ENCODE data around the gene ESRRA. TPM values are rescaled to one million over a fixed set of nuclear protein-coding genes. Genes with fewer than 3 reads are reported as not detected.

ESRRA gene
- total RNA-seq, 4 donors from 2014 or later = 26.0 to 39.3 (median 28.7) TPM

DNA sequence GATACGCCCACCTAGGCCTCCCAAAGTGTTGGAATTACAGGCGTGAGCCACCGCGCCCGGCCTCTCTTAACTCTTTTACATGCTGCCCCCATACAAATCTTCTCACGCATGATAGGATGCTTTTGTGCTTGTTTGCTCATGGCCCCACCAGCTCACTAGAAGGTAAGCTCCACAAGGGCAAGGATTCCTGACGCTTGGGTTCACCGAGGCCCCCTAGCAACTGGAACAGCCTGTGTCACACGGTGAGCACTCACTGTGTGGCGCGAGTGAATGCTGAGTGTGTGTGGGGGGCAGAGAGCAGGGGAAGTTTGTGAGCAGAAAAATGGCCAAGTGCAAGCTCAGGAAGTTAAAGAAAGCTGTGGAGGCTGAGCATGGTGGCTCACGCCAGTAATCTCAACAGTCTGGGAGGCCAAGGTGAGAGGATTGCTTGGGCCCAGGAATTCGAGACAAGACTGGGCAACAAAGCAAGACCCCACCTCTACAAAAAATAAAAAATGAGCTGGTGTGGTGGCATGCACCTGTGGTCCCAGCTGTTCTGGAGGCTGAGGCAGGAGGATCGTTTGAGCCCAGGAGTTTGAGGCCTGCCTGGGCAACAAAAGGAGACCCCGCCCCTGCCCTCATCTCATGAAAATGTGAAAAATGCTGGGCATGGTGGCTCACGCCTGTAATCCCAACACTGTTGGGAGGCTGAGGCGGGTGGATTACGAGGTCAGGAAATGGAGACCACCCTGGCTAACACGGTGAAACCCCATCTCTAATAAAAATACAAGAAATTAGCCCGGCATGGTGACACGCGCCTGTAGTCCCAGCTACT is 23.2 kb upstream of the ESRRA start:
- no peak overlapping the region for H3K4me3 ChIP-seq
- peaks cover 0 to 40% (median 0%) of the 10 kb centered on the region in 3 donors for H3K36me3 ChIP-seq
- H3K4me1 ChIP-seq = peaks cover 0 to 33% (median 21%) of the 10 kb centered on the region in 4 donors
- DNase-seq (ENCODE audit: low spot score in 2 of 2) = no peak
- H3K27me3 ChIP-seq = no peaks in the 10 kb centered on the region
- TF ChIP-seq, protein P1, sequence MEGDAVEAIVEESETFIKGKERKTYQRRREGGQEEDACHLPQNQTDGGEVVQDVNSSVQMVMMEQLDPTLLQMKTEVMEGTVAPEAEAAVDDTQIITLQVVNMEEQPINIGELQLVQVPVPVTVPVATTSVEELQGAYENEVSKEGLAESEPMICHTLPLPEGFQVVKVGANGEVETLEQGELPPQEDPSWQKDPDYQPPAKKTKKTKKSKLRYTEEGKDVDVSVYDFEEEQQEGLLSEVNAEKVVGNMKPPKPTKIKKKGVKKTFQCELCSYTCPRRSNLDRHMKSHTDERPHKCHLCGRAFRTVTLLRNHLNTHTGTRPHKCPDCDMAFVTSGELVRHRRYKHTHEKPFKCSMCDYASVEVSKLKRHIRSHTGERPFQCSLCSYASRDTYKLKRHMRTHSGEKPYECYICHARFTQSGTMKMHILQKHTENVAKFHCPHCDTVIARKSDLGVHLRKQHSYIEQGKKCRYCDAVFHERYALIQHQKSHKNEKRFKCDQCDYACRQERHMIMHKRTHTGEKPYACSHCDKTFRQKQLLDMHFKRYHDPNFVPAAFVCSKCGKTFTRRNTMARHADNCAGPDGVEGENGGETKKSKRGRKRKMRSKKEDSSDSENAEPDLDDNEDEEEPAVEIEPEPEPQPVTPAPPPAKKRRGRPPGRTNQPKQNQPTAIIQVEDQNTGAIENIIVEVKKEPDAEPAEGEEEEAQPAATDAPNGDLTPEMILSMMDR (IDR thresholded peaks at IDR 0.05) = no peak
- TF ChIP-seq POLR2A (IDR thresholded peaks at IDR 0.05) (no peak), EP300 (IDR thresholded peaks at IDR 0.05) (no peak)
- WGBS, 2 donors = 94% methylated on average over 22 of the region's 22 CpGs
- no peaks in the 10 kb centered on the region for H3K9me3 ChIP-seq
- H3K27ac ChIP-seq = no peak overlapping the region

DNA sequence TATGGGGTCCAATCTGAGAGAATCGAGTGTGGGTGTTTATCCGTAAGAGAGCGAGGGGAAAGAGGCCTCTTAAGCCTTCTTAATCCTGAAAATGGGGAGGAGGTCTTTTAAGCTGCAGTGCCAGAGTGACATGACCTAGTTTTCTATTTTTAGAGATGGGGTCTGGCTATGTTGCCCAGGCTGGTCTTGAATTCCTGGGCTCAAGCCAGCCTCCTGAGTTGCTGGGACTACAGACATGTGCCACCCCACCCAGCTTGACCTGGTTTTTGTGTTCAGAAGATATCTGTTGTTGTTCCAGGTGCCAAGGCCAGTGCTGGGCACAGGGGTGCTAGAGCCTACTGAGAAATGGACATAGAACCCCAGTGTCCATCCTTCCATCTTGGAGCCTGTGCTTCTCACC is 22.2 kb upstream of the ESRRA start:
- Histone ChIP-seq H3K4me1 (peaks cover 0 to 30% (median 21%) of the 10 kb centered on the region in 4 donors), H3K4me3 (no peak overlapping the region)

DNA sequence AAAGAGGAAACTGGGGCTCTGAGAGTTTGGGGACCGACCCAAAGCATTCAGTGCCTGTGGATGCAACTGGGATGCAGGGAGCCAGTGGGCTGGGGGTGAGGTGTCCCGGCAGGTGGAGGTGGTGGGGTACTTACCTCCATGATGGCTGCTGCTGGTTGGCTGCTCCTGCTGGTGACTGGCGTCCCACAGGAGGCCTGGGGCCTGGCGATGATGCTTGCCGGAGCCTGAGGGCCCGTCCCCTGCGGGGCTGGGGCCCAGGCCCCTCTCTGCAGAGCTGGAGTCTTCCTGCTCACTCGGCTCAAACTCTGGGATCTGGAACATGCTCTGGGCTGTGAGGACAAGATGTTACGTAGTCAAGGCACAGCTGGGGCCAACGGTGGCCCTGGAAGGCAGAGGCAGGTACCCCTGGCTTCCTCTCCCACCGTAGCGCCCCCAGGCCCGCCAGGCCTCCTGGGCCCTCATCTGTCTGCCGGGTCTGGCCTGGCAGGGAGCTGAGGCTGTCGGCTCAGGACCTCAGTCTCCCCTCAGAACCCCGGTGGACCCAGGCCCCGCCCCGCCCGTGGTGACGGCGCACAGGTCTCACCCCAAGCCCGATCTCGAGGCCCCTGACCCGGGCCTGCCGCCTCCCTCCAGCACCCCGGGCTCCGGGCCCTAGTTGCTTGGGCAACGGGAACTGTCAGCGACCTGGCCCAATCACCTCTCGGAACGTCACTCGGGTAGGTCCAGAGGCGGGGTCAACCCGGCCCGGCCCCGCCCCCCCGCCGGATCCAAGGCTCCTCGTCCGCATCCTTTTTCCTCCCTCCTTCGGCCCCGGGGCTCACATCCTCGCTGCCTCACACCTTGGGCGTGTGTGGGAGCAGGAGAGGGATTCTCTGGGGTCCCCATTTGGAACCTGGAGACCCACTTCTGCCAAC is 21.0 kb upstream of the ESRRA start, which contains the start of gene BAD:
Gene BAD, minus strand, starts transcription at position 618 of the 914 bp plus-strand sequence. Its CDS starts 297 bp downstream, at position 321.
- DNase-seq (ENCODE audit: low spot score in 2 of 2) = peak; percentile 91 to 94
- TF ChIP-seq, protein P1 (IDR thresholded peaks at IDR 0.05) = no peak
- peak; percentile 43 to 65 for TF ChIP-seq POLR2A (IDR thresholded peaks at IDR 0.05)
- TF ChIP-seq EP300 (IDR thresholded peaks at IDR 0.05) = peak; percentile 24 to 92
- H3K27me3 ChIP-seq = no peaks in the 10 kb centered on the region
- WGBS, 2 donors = 8 to 10% methylated on average over 13 to 15 of the region's 44 CpGs
- H3K4me3 ChIP-seq = peak within 1 kb of the TSS; percentile 79 to 84 (median 82)
- no peaks in the 10 kb centered on the region for H3K9me3 ChIP-seq
- peak within 1 kb of the TSS; percentile 91 to 98 (median 94) for H3K27ac ChIP-seq
- H3K36me3 ChIP-seq = peaks cover 0 to 30% (median 0%) of the 10 kb centered on the region in 3 donors
- H3K4me1 ChIP-seq = peaks cover 0 to 30% (median 21%) of the 10 kb centered on the region in 4 donors

More for the DNA sequence above, 22.2 kb upstream of the ESRRA start:
- TF ChIP-seq EP300 (IDR thresholded peaks at IDR 0.05) = no peak
- TF ChIP-seq, protein P1 (IDR thresholded peaks at IDR 0.05) = no peak
- no peak for TF ChIP-seq POLR2A (IDR thresholded peaks at IDR 0.05)
- Histone ChIP-seq H3K27ac (peak overlapping the region in 2 of 4 donors; percentile 93 to 98), H3K9me3 (no peaks in the 10 kb centered on the region), H3K27me3 (no peaks in the 10 kb centered on the region), H3K36me3 (peaks cover 0 to 33% (median 0%) of the 10 kb centered on the region in 3 donors)
- 86 to 88% methylated on average over 3 of the region's 3 CpGs for WGBS, 2 donors
- DNase-seq (ENCODE audit: low spot score in 2 of 2) = no peak

DNA sequence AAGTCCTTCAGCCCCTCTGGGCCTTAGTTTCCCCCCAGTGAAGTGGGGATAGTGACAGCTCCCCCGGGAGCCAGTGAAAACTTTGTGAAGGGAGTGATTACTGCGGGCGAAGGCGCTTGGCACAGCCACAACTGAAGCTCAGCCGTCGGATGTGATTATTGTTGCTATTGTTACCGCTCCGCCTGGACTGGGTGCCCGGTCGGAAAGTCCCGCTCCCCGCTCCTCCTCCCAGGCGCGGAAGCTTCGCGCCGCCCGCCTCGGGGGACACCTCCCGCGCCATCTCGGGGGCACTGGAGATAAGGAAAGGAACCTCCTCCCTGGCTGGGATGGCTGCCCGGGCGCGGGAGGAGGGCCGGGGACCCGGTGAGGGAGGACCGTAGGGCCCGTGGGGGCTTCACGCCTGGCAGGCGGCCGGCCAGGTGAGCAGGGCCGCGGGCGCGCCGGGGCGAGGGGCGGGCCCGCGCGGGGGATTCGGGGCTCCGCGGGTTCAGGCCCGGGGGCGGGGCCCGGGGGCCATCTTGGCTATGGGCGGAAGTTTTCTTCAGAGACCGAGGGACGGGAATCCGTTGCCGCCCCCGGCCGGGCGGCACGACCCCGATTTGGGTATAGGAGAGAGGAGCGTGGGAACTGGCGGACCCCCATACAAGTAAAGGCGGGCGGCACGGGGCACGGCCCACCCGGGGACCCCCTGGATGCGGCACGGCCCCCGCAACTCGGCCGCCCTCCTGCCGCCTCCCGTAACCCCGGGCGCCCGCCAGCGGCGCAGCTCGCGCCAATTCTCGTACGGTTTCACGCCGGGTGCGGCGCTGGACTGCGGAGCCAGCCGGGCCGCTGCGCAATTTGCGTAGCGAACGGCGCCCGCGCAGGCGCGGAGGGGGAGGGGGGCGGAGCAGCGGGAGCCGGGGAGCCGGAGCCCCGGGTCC is 20.1 kb upstream of the ESRRA start, which contains the start of gene GPR137:
Gene GPR137, plus strand, starts transcription at position 887 of the 923 bp plus-strand sequence. CDS start 677 bp downstream, outside the sequence.
- peaks cover 0 to 36% (median 0%) of the 10 kb centered on the region in 3 donors for H3K36me3 ChIP-seq
- peaks cover 0 to 9% of the 10 kb centered on the region in 2 donors for H3K27me3 ChIP-seq
- peak within 1 kb of the TSS; percentile 79 to 84 (median 82) for H3K4me3 ChIP-seq
- TF ChIP-seq, protein P1 (IDR thresholded peaks at IDR 0.05) = peak in 2 of 5 experiments; percentile 33 to 43
- TF ChIP-seq EP300 (IDR thresholded peaks at IDR 0.05) (peak in 1 of 2 donors; percentile 4), POLR2A (IDR thresholded peaks at IDR 0.05) (peak in 1 of 2 donors; percentile 13)
- DNase-seq (ENCODE audit: low spot score in 2 of 2) = peak; percentile 66 to 81
- peaks cover 0 to 30% (median 21%) of the 10 kb centered on the region in 4 donors for H3K4me1 ChIP-seq
- peak within 1 kb of the TSS; percentile 91 to 98 (median 94) for H3K27ac ChIP-seq
- WGBS, 2 donors = 0 to 1% methylated on average over 19 to 56 of the region's 102 CpGs
- no peaks in the 10 kb centered on the region for H3K9me3 ChIP-seq

Measured in tibial nerve (tissue), 4 donors.